ENCODE results near the gene GPR39.

GPR39 gene

GRCh38 chr2:132642415-132642814, 225.8 kb downstream of the GPR39 start:
- DNase-seq (ENCODE audit: low read depth) = no peak

GRCh38 chr2:132645176-132645575, 228.6 kb downstream of the GPR39 start:
- no peak for DNase-seq (ENCODE audit: low read depth)

- no peak for DNase-seq (ENCODE audit: low read depth)
Measured at GRCh38 chr2:132645722-132646539, 229.3 kb downstream of the GPR39 start.

- DNase-seq (ENCODE audit: low read depth) = no peak
Measured at GRCh38 chr2:132646540-132647108, 230.0 kb downstream of the GPR39 start.

- no peak for DNase-seq (ENCODE audit: low read depth)
Measured at GRCh38 chr2:132651115-132652045, 234.8 kb downstream of the GPR39 start.

- DNase-seq (ENCODE audit: low read depth) = no peak
Measured at GRCh38 chr2:132652474-132652873, 235.9 kb downstream of the GPR39 start.

GRCh38 chr2:132654335-132654734, 237.7 kb downstream of the GPR39 start:
- no peak for DNase-seq (ENCODE audit: low read depth)

GRCh38 chr2:132654968-132655367, 238.4 kb downstream of the GPR39 start:
- no peak for DNase-seq (ENCODE audit: low read depth)

- no peak for DNase-seq (ENCODE audit: low read depth)
Measured at GRCh38 chr2:132656266-132656975, 239.8 kb downstream of the GPR39 start.

- no peak for DNase-seq (ENCODE audit: low read depth)
Measured at GRCh38 chr2:132659331-132659730, 242.7 kb downstream of the GPR39 start.

- DNase-seq (ENCODE audit: low read depth) = no peak
Measured at GRCh38 chr2:132662732-132663131, 246.1 kb downstream of the GPR39 start.

- DNase-seq (ENCODE audit: low read depth) = no peak
Measured at GRCh38 chr2:132664096-132664495, 247.5 kb downstream of the GPR39 start.

GRCh38 chr2:132665401-132666140, 249.0 kb downstream of the GPR39 start:
- DNase-seq (ENCODE audit: low read depth) = no peak

GRCh38 chr2:132667706-132668105, 251.1 kb downstream of the GPR39 start:
- DNase-seq (ENCODE audit: low read depth) = no peak

GRCh38 chr2:132668189-132668823, 251.7 kb downstream of the GPR39 start:
- no peak for DNase-seq (ENCODE audit: low read depth)

GRCh38 chr2:132668987-132669907, 252.6 kb downstream of the GPR39 start:
- DNase-seq (ENCODE audit: low read depth) = no peak

GRCh38 chr2:132669908-132670495, 253.4 kb downstream of the GPR39 start, which contains the start of gene LYPD1:
TSS of gene LYPD1 (minus strand) at chr2:132670205. CDS start at chr2:132669932, 273 bp downstream.
- DNase-seq (ENCODE audit: low read depth) = no peak

GRCh38 chr2:132670496-132671150, 254.0 kb downstream of the GPR39 start:
- no peak for DNase-seq (ENCODE audit: low read depth)
